Neuronal stem cell (in vitro differentiated cells): ENCODE data around the gene EMID1.

Experiments
- DNase-seq: peaks from one replicate; pipeline ENCODE4 v3.0.0-alpha.2; 2013; ENCODE audit warnings: low spot score
- H2AFZ ChIP-seq: one replicate; pipeline ENCODE4 v1.6.1; 2013; ENCODE audit warnings: mild to moderate bottlenecking, low read length, inconsistent platforms
- H2AK5ac ChIP-seq: 2 replicates; pipeline ENCODE4 v1.6.1; 2013; ENCODE audit warnings: low read depth, mild to moderate bottlenecking, inconsistent platforms, low read length, moderate library complexity, mixed read lengths
- H2BK120ac ChIP-seq: 2 replicates; pipeline ENCODE4 v1.6.1; 2013; ENCODE audit warnings: low read depth, mild to moderate bottlenecking, inconsistent platforms, low read length, moderate library complexity, mixed read lengths
- H2BK12ac ChIP-seq: one replicate; pipeline ENCODE4 v1.6.1; 2013; ENCODE audit warnings: low read length, inconsistent platforms
- H2BK15ac ChIP-seq: 2 replicates; pipeline ENCODE4 v1.6.1; 2013; ENCODE audit warnings: mild to moderate bottlenecking, low read length, inconsistent platforms, mixed read lengths
- H2BK5ac ChIP-seq: one replicate; pipeline ENCODE4 v1.6.1; 2013; ENCODE audit warnings: inconsistent platforms, mild to moderate bottlenecking, low read length, moderate library complexity
- H3K14ac ChIP-seq: one replicate; pipeline ENCODE4 v1.6.1; 2013; ENCODE audit warnings: low read length, inconsistent platforms
- H3K18ac ChIP-seq: 2 replicates; pipeline ENCODE4 v1.6.1; 2013; ENCODE audit warnings: low read length, inconsistent platforms
- H3K23ac ChIP-seq: 2 replicates; pipeline ENCODE4 v1.6.1; 2013; ENCODE audit warnings: low read depth, mild to moderate bottlenecking, mixed read lengths, low read length, inconsistent platforms; ENCODE audit not compliant: poor library complexity
- H3K27ac ChIP-seq: replicated peaks from 3 replicates; pipeline ENCODE4 v1.5.1; 2013; ENCODE audit warnings: low read length, inconsistent platforms
- H3K27me3 ChIP-seq, 3 experiments: 2 replicates each; pipeline ENCODE4 v1.6.1; 2013; ENCODE audit warnings: low read length in 3 of 3, mild to moderate bottlenecking in 2 of 3, inconsistent platforms in 1 of 3, low read depth in 1 of 3, mixed read lengths in 1 of 3, moderate library complexity in 1 of 3; ENCODE audit not compliant: control insufficient read depth in 3 of 3, insufficient read depth in 3 of 3
- H3K36me3 ChIP-seq, 2 donors: replicated peaks in 1 of 2; 2 replicates each; pipeline ENCODE4 v1.6.1; 2013; ENCODE audit warnings: low read length in 2 of 2; ENCODE audit not compliant: control insufficient read depth in 2 of 2, insufficient read depth in 2 of 2
- H3K4ac ChIP-seq: 2 replicates; pipeline ENCODE4 v1.6.1; 2013; ENCODE audit warnings: inconsistent platforms, mild to moderate bottlenecking, low read length, moderate library complexity
- H3K4me1 ChIP-seq, 2 donors: 1 replicate in 1 of 2; 2 replicates in 1 of 2; pipeline ENCODE4 v1.6.1; 2013; ENCODE audit warnings: low read length in 2 of 2, low read depth in 1 of 2; ENCODE audit not compliant: control insufficient read depth in 2 of 2, insufficient read depth in 1 of 2
- H3K4me2 ChIP-seq: one replicate; pipeline ENCODE4 v1.6.1; 2013; ENCODE audit warnings: mild to moderate bottlenecking, low read length, inconsistent platforms; ENCODE audit not compliant: insufficient read depth, poor library complexity, severe bottlenecking
- H3K4me3 ChIP-seq, 2 donors: 2 replicates each; pipeline ENCODE4 v1.5.1; 2013; ENCODE audit warnings: low read length in 2 of 2, mild to moderate bottlenecking in 2 of 2, inconsistent platforms in 1 of 2, moderate library complexity in 1 of 2
- H3K79me1 ChIP-seq: one replicate; pipeline ENCODE4 v1.6.1; 2013; ENCODE audit warnings: low read depth, mild to moderate bottlenecking, inconsistent platforms, low read length, moderate library complexity
- H3K9ac ChIP-seq: one replicate; pipeline ENCODE4 v1.6.1; 2013; ENCODE audit warnings: mild to moderate bottlenecking, low read depth, low read length, inconsistent platforms; ENCODE audit not compliant: poor library complexity
- H3K9me3 ChIP-seq, 2 donors: replicated peaks in 1 of 2; 2 replicates each; pipeline versions ENCODE3 to v1.6.1; 2013; ENCODE audit warnings: low read length in 2 of 2, mild to moderate bottlenecking in 2 of 2, inconsistent platforms in 1 of 2, low read depth in 1 of 2, mixed read lengths in 1 of 2, moderate library complexity in 1 of 2; ENCODE audit not compliant: control insufficient read depth in 2 of 2, insufficient read depth in 1 of 2
- H4K8ac ChIP-seq: one replicate; pipeline ENCODE4 v1.6.1; 2013; ENCODE audit warnings: low read depth, mild to moderate bottlenecking, inconsistent platforms, low read length, moderate library complexity
- H4K91ac ChIP-seq: one replicate; pipeline ENCODE4 v1.6.1; 2013; ENCODE audit warnings: low read length, low read depth, mild to moderate bottlenecking, inconsistent platforms; ENCODE audit not compliant: poor library complexity
- WGBS, 2 donors: extraction: QIAGEN DNeasy Blood & Tissue Kit; methylation state at CpG; one replicate each; pipeline ENCODE4 v1.1.7; 2013; ENCODE audit warnings: missing lambda C conversion rate in 2 of 2, mixed read lengths in 1 of 2; ENCODE audit not compliant: insufficient read length in 2 of 2, insufficient replicate concordance in 1 of 2; ENCODE audit errors: extremely low coverage in 2 of 2; 5-methylcytosine and 5-hydroxymethylcytosine counted together

EMID1 gene

GRCh38 chr22:29195118-29195963 is 10.4 kb upstream of the EMID1 start:
- no peak overlapping the region for H3K4me3 ChIP-seq
- no peak overlapping the region for H3K23ac ChIP-seq
- H3K9ac ChIP-seq = peak overlapping the region; percentile 5
- peak overlapping the region; percentile 56 for H3K14ac ChIP-seq
- no peaks in the 10 kb centered on the region for H3K36me3 ChIP-seq
- no peak overlapping the region for H3K27ac ChIP-seq
- peak overlapping the region; percentile 71 for H3K18ac ChIP-seq
- H2BK5ac ChIP-seq = no peak overlapping the region
- no peak overlapping the region for H2BK120ac ChIP-seq
- no peak overlapping the region for H4K8ac ChIP-seq
- no peak for DNase-seq
- H2BK15ac ChIP-seq = no peak overlapping the region
- H3K27me3 ChIP-seq = no peaks in the 10 kb centered on the region
- peak overlapping the region; percentile 72 for H2AFZ ChIP-seq
- H4K91ac ChIP-seq = no peak overlapping the region
- H3K4ac ChIP-seq = no peak overlapping the region
- no peaks in the 10 kb centered on the region for H3K79me1 ChIP-seq
- no peak overlapping the region for H2BK12ac ChIP-seq
- H2AK5ac ChIP-seq = peak overlapping the region; percentile 84
- H3K4me1 ChIP-seq = peaks cover 7 to 14% of the 10 kb centered on the region in 2 donors
- no peaks in the 10 kb centered on the region for H3K9me3 ChIP-seq
- no peak overlapping the region for H3K4me2 ChIP-seq
- WGBS, 2 donors = no CpG with 5 or more reads among the region's 8 CpGs

GRCh38 chr22:29195964-29196666 is 9.6 kb upstream of the EMID1 start:
- no peak overlapping the region for H2BK5ac ChIP-seq
- H4K8ac ChIP-seq = no peak overlapping the region
- no peak overlapping the region for H2BK12ac ChIP-seq
- no peaks in the 10 kb centered on the region for H3K9me3 ChIP-seq
- peaks cover 7 to 14% of the 10 kb centered on the region in 2 donors for H3K4me1 ChIP-seq
- no peak overlapping the region for H3K4me3 ChIP-seq
- no peak overlapping the region for H3K4ac ChIP-seq
- H3K14ac ChIP-seq = peak overlapping the region; percentile 56
- no CpG with 5 or more reads among the region's 10 CpGs for WGBS, 2 donors
- H3K27ac ChIP-seq = no peak overlapping the region
- no peaks in the 10 kb centered on the region for H3K36me3 ChIP-seq
- no peak for DNase-seq
- H3K79me1 ChIP-seq = no peaks in the 10 kb centered on the region
- no peak overlapping the region for H2BK15ac ChIP-seq
- H3K18ac ChIP-seq = peak overlapping the region; percentile 71
- no peak overlapping the region for H2BK120ac ChIP-seq
- no peaks in the 10 kb centered on the region for H3K27me3 ChIP-seq
- H3K9ac ChIP-seq = no peak overlapping the region
- H2AFZ ChIP-seq = peak overlapping the region; percentile 72
- H3K4me2 ChIP-seq = no peak overlapping the region
- H4K91ac ChIP-seq = no peak overlapping the region
- peak overlapping the region; percentile 84 for H2AK5ac ChIP-seq
- H3K23ac ChIP-seq = no peak overlapping the region

GRCh38 chr22:29197096-29197495 is 8.6 kb upstream of the EMID1 start:
- no CpG with 5 or more reads among the region's 3 CpGs for WGBS, 2 donors
- Histone ChIP-seq H3K27me3 (no peaks in the 10 kb centered on the region), H3K9me3 (no peaks in the 10 kb centered on the region), H2BK120ac (no peak overlapping the region), H2BK15ac (no peak overlapping the region), H4K91ac (no peak overlapping the region), H3K4me3 (no peak overlapping the region), H3K14ac (no peak overlapping the region), H3K4me2 (no peak overlapping the region), H3K27ac (no peak overlapping the region), H3K9ac (no peak overlapping the region), H2BK5ac (no peak overlapping the region), H3K18ac (no peak overlapping the region), H4K8ac (no peak overlapping the region), H3K4me1 (peaks cover 7 to 18% of the 10 kb centered on the region in 2 donors), H2AK5ac (no peak overlapping the region), H3K79me1 (no peaks in the 10 kb centered on the region), H3K23ac (no peak overlapping the region), H3K4ac (no peak overlapping the region), H2AFZ (no peak overlapping the region), H3K36me3 (no peaks in the 10 kb centered on the region), H2BK12ac (no peak overlapping the region)
- DNase-seq = no peak

- no peak overlapping the region for H3K9ac ChIP-seq
- H4K8ac ChIP-seq = no peak overlapping the region
- no peaks in the 10 kb centered on the region for H3K79me1 ChIP-seq
- DNase-seq = no peak
- H2AFZ ChIP-seq = no peak overlapping the region
- no peak overlapping the region for H3K4me3 ChIP-seq
- no peak overlapping the region for H3K4me2 ChIP-seq
- H3K23ac ChIP-seq = no peak overlapping the region
- H3K36me3 ChIP-seq = no peaks in the 10 kb centered on the region
- no peak overlapping the region for H2BK5ac ChIP-seq
- no peak overlapping the region for H2BK120ac ChIP-seq
- no peak overlapping the region for H2BK12ac ChIP-seq
- H3K27ac ChIP-seq = no peak overlapping the region
- no peak overlapping the region for H3K4ac ChIP-seq
- no peak overlapping the region for H3K18ac ChIP-seq
- WGBS, 2 donors = no CpG with 5 or more reads among the region's 5 CpGs
- no peak overlapping the region for H4K91ac ChIP-seq
- no peak overlapping the region for H3K14ac ChIP-seq
- no peaks in the 10 kb centered on the region for H3K9me3 ChIP-seq
- no peaks in the 10 kb centered on the region for H3K27me3 ChIP-seq
- H2AK5ac ChIP-seq = no peak overlapping the region
- peaks cover 5 to 27% of the 10 kb centered on the region in 2 donors for H3K4me1 ChIP-seq
- no peak overlapping the region for H2BK15ac ChIP-seq
Measured at GRCh38 chr22:29198240-29198639, 7.5 kb upstream of the EMID1 start.
